Activated naive CD4-positive, alpha-beta T cell (primary cell): ENCODE data around the gene C17orf58.
"Not testable (repeated sequence)": the region's sequence is repeated elsewhere in the genome, so short reads cannot be mapped to it uniquely, and the experiment has no call there.

Experiments
- DNase-seq, 4 experiments: peaks; one replicate each; lab custom pipeline; 2025; lab: John Stamatoyannopoulos, UW

The C17orf58 gene

DNA sequence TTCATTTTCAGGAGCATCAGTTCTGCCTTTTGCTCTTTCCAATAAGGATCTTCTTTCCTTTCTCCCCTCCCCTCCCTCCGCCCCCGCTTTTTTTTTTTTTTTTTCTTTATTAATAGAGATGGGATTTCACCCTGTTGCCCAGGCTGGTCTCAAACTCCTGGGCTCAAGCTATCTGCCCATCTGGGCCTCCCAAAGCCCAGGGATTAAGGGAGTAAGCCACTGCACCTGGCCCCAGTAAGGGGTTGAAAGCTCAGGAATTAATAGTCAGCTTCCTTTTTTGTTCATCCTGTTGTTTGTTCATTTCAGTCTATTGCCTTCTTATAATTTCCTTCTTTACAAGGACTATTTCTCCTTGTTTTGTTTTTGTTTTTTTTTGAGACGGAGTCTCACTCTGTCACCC, 7.9 kb upstream of the C17orf58 start:
- no peak for DNase-seq

GRCh38 chr17:67999291-67999911, 3.1 kb upstream of the C17orf58 start:
- no peak for DNase-seq

GRCh38 chr17:67998466-67998865, 2.2 kb upstream of the C17orf58 start:
- DNase-seq: no peak

- peak in 1 of 4 experiments; percentile 11 for DNase-seq
Observed at GRCh38 chr17:67995570-67996263, 552 bp downstream of the C17orf58 start.

DNA sequence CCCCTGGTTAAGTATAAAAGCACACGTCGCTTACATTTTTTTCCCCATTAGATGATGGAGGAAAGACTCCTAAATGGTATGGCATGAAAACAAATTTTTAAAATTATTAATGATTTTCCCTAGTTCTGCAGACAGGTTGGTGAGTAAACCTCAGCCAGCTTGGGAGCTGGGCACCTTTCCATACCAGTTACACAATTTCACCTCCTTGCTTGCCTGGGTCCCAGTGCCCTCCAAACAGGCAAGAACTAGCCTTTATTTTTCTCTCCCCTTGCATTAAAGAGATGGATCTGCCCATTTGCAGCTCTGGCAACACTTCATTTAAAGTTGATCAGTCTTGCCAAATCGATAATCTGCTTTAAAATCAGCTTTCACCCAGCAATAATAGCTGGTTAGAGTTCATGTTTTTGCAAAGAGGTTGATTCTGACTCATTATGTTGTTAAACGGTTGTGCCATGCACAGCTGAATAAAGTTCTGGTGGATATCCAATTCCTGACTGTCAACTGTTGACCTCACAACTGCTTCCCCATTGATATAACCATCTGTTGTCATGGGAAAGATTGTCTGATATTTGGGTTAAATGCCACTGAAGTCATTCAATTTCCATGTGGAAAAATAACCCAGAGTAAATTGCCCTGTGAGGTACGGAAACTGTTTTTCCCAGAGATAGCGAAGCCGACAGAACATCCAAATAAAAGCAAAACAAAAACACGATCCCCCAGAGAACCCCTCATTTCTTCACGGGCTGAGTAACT, 1.3 kb downstream of the C17orf58 start:
- DNase-seq: no peak

DNA sequence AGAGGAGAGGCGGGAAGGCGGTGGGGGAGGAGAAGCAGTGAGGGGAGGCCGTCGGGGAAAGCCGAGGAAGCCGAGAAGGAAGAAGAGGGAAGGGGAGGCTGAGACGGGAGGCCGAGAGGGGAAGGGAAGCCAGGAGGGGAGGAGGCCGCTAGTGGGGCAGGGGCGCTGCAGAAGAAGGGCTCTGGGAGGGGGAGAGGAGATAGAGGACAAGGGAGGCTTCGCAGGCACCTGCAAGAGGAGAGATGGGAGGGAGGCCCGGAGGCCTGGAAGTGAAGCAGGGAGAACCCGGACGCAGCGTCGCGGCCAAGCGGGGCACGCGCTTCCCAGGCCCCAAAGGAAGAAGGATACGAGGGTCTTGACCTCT, 2.3 kb downstream of the C17orf58 start:
- no peak for DNase-seq

- peak; percentile 27 to 72 (median 50) for DNase-seq
Observed at GRCh38 chr17:67993153-67993997, 2.9 kb downstream of the C17orf58 start.

- DNase-seq: no peak
Observed at GRCh38 chr17:67992548-67993152, 3.6 kb downstream of the C17orf58 start.

GRCh38 chr17:67990909-67991308, 5.4 kb downstream of the C17orf58 start:
- DNase-seq: no peak

DNA sequence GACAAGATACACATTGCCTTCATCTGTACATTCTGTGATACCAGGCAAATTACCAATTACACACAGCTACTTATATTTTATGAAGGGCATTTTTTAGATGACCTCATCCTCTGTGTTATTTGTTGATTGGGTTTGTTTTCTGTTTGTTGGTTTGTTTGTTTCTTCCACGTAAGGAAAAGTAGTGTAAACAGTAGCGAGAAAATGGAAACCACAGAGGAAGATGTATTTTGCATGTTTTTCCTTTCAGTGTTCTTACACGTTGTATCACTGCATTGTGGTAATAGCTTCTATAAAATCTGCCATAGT, 12.9 kb downstream of the C17orf58 start:
- no peak for DNase-seq

DNA sequence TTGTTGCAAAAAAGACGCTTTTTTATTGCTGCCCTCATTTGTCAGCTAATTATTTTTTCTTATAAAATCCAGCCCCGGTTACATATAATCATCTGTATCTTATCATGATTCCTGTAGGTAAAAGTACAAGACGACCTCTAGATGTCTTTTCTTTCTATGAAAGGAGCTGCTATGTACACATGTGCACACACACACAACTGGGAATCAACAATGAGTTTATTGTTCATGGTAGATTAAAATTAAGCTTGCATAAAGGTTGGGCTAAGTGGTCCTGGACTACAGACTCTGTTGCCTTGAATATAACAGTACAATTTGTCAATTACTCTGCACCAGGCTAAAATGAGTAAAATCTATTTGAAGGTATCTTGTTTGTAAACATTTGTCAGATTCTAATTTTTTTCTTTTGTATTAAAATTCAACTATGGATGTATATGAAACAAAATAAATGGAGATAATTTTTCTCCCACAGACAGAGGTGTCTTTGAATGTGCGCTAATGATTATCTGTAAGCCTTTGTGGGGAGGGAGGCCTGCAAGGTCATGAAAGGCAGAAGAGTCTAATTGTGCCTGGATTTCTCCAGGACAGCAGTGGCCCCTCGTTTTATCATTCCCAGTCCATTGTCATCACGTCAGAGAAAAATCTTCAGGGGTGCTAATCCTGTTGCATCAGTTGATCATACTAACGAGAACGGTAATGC, 13.4 kb downstream of the C17orf58 start:
- no peak for DNase-seq

DNA sequence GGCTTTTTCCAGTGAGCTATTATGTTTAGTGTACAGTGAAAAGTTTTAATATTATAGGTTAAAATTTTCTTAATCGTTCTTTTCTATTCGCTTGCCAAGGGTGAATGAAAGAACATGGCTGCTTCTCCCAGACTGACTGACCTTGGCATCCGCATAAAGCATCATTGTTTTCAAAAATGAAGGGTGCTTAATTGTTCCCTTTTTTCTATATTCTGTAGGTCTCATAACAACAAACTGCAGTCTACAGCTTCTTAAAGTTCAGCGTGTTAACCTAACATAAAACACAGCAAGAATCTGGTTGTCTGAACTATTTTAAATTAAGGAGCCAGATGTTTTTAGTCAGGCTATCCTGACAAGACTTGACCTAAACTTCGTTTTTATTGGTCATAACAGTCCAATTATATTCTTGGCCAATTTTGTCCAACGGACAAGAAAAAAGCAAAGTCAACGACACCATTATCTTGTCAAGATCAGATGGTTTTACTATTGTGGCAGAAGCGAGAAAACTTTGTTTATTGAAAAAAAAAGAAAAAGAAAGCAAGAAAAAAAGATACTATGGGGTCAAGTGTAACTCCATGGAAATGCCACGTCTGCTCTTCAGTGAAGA, 14.1 kb downstream of the C17orf58 start:
- no peak for DNase-seq

DNA sequence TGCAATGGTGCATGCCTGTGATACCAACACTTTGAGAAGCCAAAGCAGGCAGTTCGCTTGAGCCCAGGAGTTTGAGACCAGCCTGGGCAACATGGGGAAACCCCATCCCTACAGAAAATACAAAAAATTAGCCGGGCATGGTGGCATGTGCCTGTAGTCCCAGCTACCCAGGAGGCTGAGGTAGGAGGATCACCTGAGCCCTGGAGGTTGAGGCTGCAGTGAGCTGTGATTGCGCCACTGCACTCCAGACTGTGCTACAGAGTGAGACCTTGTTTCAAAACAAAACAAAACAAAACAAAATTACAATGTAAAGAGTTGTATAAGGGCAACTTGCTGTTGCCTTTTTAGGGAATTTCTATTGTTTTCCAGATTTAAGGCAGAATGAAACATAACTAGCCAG, 15.4 kb downstream of the C17orf58 start:
- DNase-seq: not testable (repeated sequence)

DNA sequence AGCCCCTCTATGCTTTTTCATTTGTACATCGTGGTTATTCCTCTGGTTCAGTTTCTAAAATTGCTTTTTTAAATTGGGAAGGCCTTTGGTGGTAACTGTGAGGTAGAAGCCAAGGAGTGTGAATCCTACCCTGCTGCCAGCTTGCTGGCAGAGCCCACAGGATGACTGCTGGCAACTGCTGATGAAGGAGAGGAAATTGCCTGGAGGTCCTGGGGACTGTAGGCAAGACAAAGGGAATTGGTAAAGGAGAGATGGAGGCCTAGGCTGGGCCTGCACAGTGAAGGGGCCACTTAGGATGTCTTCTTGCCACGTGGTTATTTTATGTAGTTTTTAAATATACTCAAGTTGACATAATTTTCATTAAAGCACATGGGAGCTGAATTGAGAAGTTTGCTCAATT, 15.8 kb downstream of the C17orf58 start:
- no peak for DNase-seq

DNA sequence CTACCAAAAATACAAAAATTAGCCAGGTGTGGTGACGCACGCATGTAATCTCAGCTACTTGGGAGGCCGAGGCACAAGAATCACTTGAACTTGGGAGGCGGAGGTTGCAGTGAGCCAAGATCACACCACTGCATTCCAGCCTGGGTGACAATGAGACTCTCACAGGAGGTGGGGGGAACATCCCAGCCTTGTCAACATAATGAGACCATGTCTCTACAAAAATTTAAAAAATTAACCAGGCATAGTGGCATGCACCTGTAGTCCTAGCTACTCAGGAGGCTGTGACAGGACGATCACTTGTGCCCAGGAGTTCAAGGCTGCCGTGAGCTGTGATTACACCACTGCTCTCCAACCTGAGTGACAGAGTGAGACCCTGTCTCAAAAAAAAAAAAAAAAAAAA, 20.0 kb downstream of the C17orf58 start:
- DNase-seq: not testable (repeated sequence)

DNA sequence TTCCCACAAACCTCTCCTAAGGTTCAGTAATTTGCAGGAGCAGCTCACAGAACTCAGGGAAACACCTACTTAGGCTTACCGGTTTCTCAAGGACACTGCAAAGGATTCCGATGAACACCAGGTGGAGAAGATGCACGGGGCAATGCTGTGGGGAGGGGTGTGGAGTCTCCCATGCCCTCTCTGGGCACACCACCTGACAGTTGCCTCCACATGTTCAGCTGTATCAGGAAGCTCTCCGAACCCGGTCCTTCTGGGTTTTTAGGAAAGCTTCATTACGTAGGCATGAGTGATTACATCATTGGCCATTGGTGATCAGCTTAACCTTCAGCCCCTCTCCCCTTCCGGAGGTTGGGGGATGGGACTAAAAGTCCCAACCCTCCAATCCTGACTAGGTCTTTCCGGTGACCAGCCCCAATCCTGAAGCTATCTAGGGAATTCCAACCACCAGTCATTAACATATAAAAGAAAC, 21.6 kb downstream of the C17orf58 start:
- no peak for DNase-seq

DNA sequence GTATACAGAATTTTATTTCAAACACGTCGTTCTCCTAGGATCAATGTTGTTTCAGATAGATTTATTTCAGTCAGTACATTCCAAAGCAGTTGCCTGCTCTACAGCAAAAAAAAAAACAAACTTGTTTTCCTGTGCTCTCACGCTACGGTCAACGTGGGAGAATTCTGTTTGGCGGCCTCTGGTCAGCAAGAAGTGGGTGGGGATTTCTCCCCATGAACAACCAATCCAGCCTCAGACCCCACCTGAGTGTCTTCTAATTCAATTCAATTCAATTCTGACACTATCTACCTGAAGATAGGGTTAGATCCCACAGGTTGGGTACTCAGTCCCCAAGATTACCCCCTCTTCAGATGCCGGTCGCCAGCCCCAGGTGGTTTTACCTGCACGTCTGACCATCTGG, 22.1 kb downstream of the C17orf58 start:
- no peak for DNase-seq

- no peak for DNase-seq
Observed at GRCh38 chr17:67970783-67971182, 25.5 kb downstream of the C17orf58 start.

DNA sequence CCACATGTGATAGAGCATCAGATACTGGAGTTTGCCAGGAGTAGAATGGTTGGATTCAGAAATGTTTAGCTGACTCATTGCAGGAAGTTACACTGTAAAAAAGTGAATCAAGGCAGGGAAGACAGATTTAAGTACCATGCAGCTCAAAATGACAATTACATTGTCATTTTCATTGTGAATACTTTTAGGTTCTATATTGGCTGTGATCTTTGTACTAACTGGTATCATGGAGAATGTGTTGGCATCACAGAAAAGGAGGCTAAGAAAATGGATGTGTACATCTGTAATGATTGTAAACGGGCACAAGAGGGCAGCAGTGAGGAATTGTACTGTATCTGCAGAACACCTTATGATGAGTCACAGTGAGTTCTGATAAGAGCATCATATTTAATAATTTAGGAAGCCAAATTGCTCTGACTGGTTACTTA, 33.1 kb downstream of the C17orf58 start:
- DNase-seq: peak; percentile 2 to 49 (median 12)

DNA sequence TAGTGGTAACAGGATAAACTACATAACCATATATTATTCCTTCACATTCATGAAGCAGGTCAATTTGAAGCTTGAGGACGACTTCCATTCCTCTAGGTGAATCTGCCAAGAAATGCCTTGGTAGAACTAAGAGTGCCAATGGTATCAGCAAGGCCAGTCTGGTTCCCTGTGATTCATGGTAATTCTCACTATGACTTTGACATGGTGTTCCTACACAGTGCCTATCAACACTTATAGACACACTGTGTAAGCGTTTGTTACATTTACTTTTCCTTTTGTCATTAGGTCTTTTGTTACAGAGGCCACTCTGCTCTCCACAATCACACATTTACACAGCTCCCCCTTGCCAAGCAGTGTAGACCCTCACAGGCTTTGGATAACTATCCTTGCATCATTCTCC, 34.1 kb downstream of the C17orf58 start:
- DNase-seq: not testable (repeated sequence)

GRCh38 chr17:67960276-67960675, 36.0 kb downstream of the C17orf58 start:
- DNase-seq: not testable (repeated sequence)
